NT2/D1 (cell line): ENCODE measurements around the gene SLC9A7.

Experiments
- SUZ12 ChIP-seq: IDR thresholded peaks from 2 replicates; pipeline ENCODE4 v1.6.1; 2011; ENCODE audit not compliant: insufficient read length, insufficient read depth; ENCODE audit errors: extremely low read depth
- YY1 ChIP-seq: IDR thresholded peaks from 2 replicates; pipeline ENCODE4 v1.6.1; 2011; ENCODE audit not compliant: insufficient read length, insufficient read depth
- ZNF274 ChIP-seq: IDR thresholded peaks from 2 replicates; pipeline ENCODE4 v1.6.1; 2011; ENCODE audit warnings: mild to moderate bottlenecking, low read depth, low read length

- TF ChIP-seq ZNF274, result no peak
- no peak for TF ChIP-seq YY1
- TF ChIP-seq SUZ12, result no peak
These were observed 88.6 kb downstream of the SLC9A7 start for GRCh38 chrX:46670316-46670715.
